ENCODE data around the gene BCHE. TPM values are rescaled to one million over a fixed set of nuclear protein-coding genes. Genes with fewer than 3 reads are reported as not detected.

BCHE gene
- total RNA-seq, 1 experiment from 2014 or later, result 1.7 TPM

DNA sequence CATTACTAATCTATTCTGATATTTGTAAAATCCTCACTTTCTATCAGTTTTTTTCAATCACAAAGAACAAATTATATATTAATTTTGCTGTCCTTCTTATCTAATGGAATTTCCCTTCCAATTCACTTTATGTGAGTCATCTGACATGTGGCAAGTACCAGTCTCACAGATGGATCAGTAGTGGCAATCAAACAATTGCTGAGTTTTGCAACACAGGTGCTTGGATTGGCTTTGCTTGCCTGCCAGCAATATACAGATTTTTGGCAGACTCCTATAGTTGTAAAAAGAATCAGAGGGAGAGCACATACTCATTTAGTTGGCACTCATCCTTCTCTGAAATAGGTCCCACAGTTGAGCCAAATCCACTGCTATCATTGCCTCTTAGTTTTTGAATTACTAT is 83.7 kb downstream of the BCHE start:
- DNase-seq (ENCODE audit: low read depth), result no peak

DNA sequence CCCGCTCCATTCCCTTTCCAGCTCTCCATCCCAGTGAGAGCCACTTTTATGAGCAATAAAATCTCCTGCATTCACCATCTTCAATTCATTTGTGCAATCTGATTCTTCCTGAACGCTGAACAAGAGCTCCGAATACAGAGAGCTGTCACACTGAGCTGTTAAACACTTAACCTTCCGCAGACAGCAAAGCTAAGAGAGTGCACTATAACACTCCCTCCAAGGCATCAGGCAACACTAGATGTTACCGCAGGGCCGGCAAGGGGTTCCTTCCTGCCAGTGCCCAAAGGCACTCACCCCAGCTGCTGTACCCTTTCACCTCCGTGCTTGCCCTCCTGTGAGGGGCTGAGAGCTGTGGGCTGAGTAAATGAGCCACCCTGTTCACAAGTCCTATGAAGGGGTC is 85.6 kb downstream of the BCHE start:
- DNase-seq (ENCODE audit: low read depth), result no peak

DNA sequence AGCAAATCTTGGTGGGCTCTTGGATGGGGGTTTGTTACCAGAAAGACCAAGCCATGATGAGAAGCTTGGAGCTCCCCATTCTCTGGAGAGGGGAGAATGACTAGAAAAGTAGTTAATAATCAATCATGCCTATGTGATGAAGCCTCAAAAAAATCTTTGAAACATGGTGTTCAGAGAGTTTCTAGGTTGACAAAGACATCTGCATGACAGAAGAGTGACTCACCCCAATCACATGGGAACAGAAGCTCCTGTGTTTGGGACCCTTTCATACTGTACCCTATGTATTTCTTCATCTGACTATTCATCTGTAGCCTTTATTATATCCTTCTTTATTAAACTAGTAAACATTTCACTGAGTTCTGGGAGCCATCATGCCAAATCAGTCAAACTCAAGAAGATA is 87.4 kb downstream of the BCHE start:
- no peak for DNase-seq (ENCODE audit: low read depth)

DNA sequence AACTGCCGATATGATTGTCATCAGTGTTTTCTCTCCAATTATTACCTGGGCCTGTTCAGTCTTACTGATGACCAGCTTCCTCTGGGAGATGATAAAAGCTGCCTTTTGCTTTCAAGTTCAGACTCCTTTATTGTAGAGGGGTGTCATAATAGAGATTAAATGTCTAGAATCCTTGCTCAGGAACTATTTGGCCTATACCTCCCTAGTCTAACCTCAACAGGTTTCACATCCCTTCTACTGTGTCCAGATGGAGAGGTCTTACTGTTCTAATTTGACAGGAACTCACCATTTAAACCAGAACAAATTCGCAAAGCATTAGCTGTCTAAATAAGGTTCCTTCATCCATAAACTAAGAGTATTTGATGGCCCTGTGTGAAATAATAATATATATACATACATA is 88.0 kb downstream of the BCHE start:
- DNase-seq (ENCODE audit: low read depth), result no peak

DNA sequence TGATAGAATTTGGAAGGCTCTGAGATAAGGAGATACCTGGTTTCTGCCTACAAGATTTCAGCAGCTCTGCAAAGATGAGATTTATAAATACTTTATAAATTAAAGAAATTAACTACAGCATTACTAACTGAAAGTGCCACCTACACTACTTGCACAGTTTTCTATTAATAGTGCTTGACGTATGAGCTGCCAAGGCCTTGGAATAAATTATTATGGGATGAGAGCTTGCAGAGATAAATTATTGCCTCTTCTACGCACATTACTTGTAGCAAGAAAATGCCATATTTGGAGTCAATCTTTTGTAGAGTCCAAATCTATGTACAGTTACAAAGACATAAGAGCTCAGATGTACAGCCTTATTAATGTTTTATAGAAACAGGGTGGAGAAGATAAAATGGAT is 89.1 kb downstream of the BCHE start:
- DNase-seq (ENCODE audit: low read depth), result no peak

DNA sequence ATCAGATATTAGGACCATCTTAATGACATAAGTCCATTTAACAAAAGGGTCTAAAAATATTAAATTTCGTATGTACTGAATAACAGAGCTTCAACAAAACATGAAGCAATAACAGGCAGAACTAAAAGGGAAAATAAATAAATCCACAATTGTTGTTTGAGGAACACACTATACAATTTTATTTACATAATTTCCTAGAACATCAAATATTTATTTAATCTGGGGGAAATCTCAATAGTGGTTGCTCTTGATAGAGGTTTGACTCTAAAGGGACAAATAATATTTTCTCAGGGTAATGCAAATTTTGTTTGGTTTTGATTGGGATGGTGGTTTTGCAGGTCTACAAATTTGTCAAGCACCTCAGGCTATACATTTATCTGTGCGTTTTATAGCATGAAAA is 90.3 kb downstream of the BCHE start:
- no peak for DNase-seq (ENCODE audit: low read depth)

DNA sequence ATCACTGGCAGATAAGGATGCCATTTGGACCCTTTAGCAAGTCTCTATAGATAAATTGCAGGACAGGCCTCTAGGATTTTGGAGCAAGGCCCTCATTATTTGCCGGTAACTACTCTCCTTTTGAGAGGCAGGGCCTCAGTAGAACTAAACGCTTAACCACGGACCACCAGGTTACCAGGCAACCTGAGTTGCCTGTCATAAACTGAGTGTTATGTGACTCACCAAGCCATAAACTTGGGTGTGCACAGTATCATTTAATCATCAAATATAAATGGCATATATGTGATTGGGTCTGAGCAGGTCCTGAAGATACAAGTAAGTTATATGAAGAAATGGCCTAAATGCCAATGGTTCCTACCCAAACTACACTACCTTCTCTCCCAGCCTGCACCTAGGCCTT is 93.2 kb downstream of the BCHE start:
- no peak for DNase-seq (ENCODE audit: low read depth)

DNA sequence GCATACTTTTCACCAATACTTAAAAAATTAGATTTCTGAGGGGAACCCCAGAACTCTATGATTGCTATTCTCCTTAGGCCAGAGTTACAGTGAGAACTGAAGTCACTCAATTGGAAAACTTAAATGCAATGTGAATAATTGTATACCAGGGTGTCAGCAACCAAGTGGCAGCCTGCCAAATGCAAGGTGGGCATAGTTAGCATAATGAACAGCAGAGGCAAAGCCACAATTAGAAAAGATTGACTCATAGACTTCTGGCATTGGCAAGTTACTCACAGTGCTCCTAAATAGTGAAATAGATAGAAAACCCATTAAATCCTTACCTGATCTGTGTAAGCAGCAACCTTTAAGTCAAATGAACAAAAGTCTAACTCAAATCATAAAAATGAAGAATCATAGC is 94.9 kb downstream of the BCHE start:
- no peak for DNase-seq (ENCODE audit: low read depth)

DNA sequence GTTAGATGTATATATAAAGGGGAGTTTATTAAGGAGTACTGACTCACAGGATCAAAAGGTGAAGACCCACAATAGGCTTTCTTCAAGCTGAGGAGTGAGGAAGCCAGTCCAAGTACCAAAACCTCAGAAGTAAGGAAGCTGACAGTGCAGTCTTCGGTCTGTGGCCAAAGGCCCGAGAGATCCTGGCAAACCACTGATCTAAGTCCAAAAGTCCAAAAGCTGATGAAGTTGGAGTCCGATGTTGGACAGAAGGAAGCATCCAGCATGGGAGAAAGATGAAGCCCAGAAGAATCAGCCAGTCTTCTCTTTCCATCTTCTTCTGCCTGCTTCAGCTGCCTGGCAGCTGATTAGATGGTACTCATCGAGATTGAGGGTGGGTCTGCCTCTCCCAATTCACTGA is 107.5 kb downstream of the BCHE start:
- no peak for DNase-seq (ENCODE audit: low read depth)

DNA sequence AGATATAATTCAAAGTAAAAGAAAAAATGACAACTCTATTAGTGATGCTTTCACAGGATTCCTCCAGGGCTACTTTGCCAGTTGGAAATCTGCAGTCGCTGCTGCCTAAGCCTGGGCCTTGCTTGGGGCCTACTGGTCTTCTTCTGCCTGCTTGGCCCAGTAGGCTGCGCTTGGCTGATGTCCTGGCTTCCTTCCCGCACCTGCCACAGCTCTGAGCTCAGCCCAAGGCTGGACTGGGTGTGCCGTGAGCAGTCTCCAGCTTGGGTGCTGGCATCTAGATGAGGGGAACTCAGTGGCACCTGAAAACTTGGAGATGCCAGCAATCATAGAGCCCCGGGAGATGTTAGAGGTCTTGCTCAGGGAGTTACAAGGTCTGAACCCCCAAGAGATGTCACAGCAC is 108.3 kb downstream of the BCHE start:
- no peak for DNase-seq (ENCODE audit: low read depth)

DNA sequence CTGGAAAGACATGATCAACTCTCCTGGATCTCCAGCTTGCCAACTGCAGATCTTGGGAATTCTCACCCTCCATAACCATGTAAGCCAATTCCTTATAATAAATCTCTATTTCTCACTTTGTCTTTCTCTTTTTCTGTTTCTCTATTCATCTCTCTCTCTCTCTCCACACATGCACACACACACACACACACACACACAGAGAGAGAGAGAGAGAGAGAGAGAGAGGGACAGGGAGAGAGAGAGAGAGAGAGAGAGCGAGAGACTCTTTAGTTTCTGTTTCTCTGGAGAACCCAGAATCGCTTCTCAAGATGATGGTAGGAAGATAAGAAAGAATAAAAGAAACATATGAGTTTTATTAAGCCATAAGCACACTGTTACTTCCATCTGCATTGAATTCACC is 111.9 kb downstream of the BCHE start:
- no peak for DNase-seq (ENCODE audit: low read depth)

All from Daoy (cell line).